PC-3 (cell line): Measurements from ENCODE around the gene FUT8. TPM values are rescaled to one million over a fixed set of nuclear protein-coding genes. Genes with fewer than 3 reads are reported as not detected.

Experiments
- ATAC-seq: fragments of 200-7000 bp; cut with Tn5 transposase; 2 replicates; pipeline ENCODE4 v1.9.1; 2020; ENCODE audit warnings: mild to moderate bottlenecking, moderate library complexity
- BruUV-seq: library from RNA; stranded (reverse); fragments of 400-500 nt; replicated peaks from 2 replicates; lab custom pipeline; 2021; lab: Mats Ljungman, UMichigan
- CTCF ChIA-PET: fragments of 300-600 bp; sonication (Branson Sonifier 250); formaldehyde crosslinking; loops from one replicate; lab custom pipeline; 2022; ENCODE audit warnings: antibody characterized with exemption; lab: Charles Lee
- POLR2A ChIA-PET: fragments of 300-600 bp; sonication (Branson Sonifier 250); formaldehyde crosslinking; loops from one replicate; lab custom pipeline; 2022; ENCODE audit warnings: antibody characterized with exemption; ENCODE audit not compliant: unreplicated experiment; lab: Charles Lee
- DNase-seq: peaks from one replicate; pipeline ENCODE4 v3.0.0-alpha.2; 2015
- H2AFZ ChIP-seq: fragments of 300-600 bp; sonication (generic); 2 replicates; pipeline ENCODE4 v1.6.0; 2016; ENCODE audit warnings: antibody characterized with exemption, low read length
- H3F3A ChIP-seq: fragments of 300-600 bp; sonication (generic); one replicate; pipeline ENCODE4 v1.6.0; 2017; ENCODE audit warnings: antibody characterized with exemption, low read length, control low read depth, mild to moderate bottlenecking; ENCODE audit not compliant: unreplicated experiment
- H3K27ac ChIP-seq: fragments of 300-600 bp; sonication (generic); 2 replicates; pipeline ENCODE4 v1.5.1; 2016; ENCODE audit warnings: mild to moderate bottlenecking, low read length
- H3K27me3 ChIP-seq: fragments of 300-600 bp; sonication (generic); 2 replicates; pipeline ENCODE4 v1.6.1; 2016; ENCODE audit warnings: low read length, mixed read lengths
- H3K36me3 ChIP-seq: fragments of 300-600 bp; sonication (generic); 2 replicates; pipeline ENCODE4 v1.6.1; 2016; ENCODE audit warnings: low read depth, mixed run types, low read length, mixed read lengths
- H3K4me1 ChIP-seq: fragments of 300-600 bp; sonication (generic); 2 replicates; pipeline ENCODE4 v1.5.1; 2016; ENCODE audit warnings: low read length; ENCODE audit not compliant: insufficient read depth
- H3K4me2 ChIP-seq: fragments of 300-600 bp; sonication (generic); 2 replicates; pipeline ENCODE4 v1.6.0; 2016; ENCODE audit warnings: low read length
- H3K4me3 ChIP-seq: fragments of 300-600 bp; sonication (generic); 2 replicates; pipeline ENCODE4 v1.5.1; 2016; ENCODE audit warnings: mild to moderate bottlenecking, low read length, mixed read lengths
- H3K79me2 ChIP-seq: fragments of 300-600 bp; sonication (generic); 2 replicates; pipeline ENCODE4 v1.6.1; 2017; ENCODE audit warnings: low read length, mixed read lengths
- H3K9ac ChIP-seq: fragments of 300-600 bp; sonication (generic); 2 replicates; pipeline ENCODE4 v1.6.0; 2016; ENCODE audit warnings: mild to moderate bottlenecking, low read length
- H3K9me2 ChIP-seq: fragments of 300-600 bp; sonication (generic); replicated peaks from 2 replicates; pipeline ENCODE4 v1.6.1; 2016; ENCODE audit warnings: mixed run types, low read length, mixed read lengths
- H3K9me3 ChIP-seq: fragments of 300-600 bp; sonication (generic); 2 replicates; pipeline ENCODE4 v1.6.1; 2016; ENCODE audit warnings: low read length, mixed read lengths
- H4K20me1 ChIP-seq: fragments of 300-600 bp; sonication (generic); 2 replicates; pipeline ENCODE4 v1.6.1; 2016; ENCODE audit warnings: low read length, mixed read lengths
- CTCF ChIP-seq: fragments of 300-600 bp; sonication (generic); conservative IDR thresholded peaks from 2 replicates; pipeline ENCODE4 v1.5.1; 2017; ENCODE audit warnings: antibody characterized with exemption, low read depth, mild to moderate bottlenecking, low read length
- EZH2 ChIP-seq: fragments of 300-600 bp; sonication (generic); IDR thresholded peaks from one replicate; pipeline ENCODE4 v1.6.1; 2017; ENCODE audit warnings: antibody characterized with exemption, mild to moderate bottlenecking, low read length; ENCODE audit not compliant: unreplicated experiment
- EZH2phosphoT487 ChIP-seq: fragments of 300-600 bp; sonication (generic); IDR thresholded peaks from 2 replicates; pipeline ENCODE4 v1.6.1; 2018; ENCODE audit warnings: mild to moderate bottlenecking, antibody characterized with exemption, low read length, borderline replicate concordance
- intact Hi-C: fragments of 100-400 bp; cut with micrococcal nuclease; formaldehyde crosslinking; loops from 2 replicates; pipeline ENCODE4 v1.9.0; 2023
- total RNA-seq: library from RNA; depleted of rRNA; stranded (reverse); fragments of >200 nt; gene quantifications from 2 replicates; pipeline ENCODE4 v1.2.3, GENCODE V29; 2014

The FUT8 gene
- total RNA-seq, 1 experiment from 2014 or later = 132 TPM

- POLR2A ChIA-PET = no interaction called here
- H3K4me1 ChIP-seq = no peaks in the 10 kb centered on the region
- H3F3A ChIP-seq = no peaks in the 10 kb centered on the region
- H3K27me3 ChIP-seq = no peaks in the 10 kb centered on the region
- H3K9me3 ChIP-seq = no peaks in the 10 kb centered on the region
- DNase-seq (peak; percentile 34), ATAC-seq (peak; percentile 69)
- 0 out of 2 replicates have a peak overlapping the region, but pooled peaks have one; percentile 0 for H3K27ac ChIP-seq
- intact Hi-C loops = loop anchor here (1.0 to 5.0 kb wide), 3 partner anchors 71 to 209 kb away; no protein-coding TSS in a partner anchor
- CTCF ChIA-PET = interaction anchor here (0.8 to 1.1 kb wide), 5 partner anchors 13 to 209 kb away, joined by 3 to 7 read pairs (median 5); no protein-coding TSS in a partner anchor
- H3K36me3 ChIP-seq = no peaks in the 10 kb centered on the region
- TF ChIP-seq CTCF (no peak), EZH2 (no peak), EZH2phosphoT487 (no peak)
- H3K9me2 ChIP-seq = no peaks in the 10 kb centered on the region
- H3K79me2 ChIP-seq = no peaks in the 10 kb centered on the region
- peak overlapping the region; percentile 19; the same call in 1 of the 2 replicates for H3K9ac ChIP-seq
- no TSS peak for BruUV-seq
- H3K4me3 ChIP-seq = peak overlapping the region; percentile 58
- no peaks in the 10 kb centered on the region for H4K20me1 ChIP-seq
- peak overlapping the region; percentile 78 for H3K4me2 ChIP-seq
- H2AFZ ChIP-seq = peak overlapping the region; percentile 81
These were observed 39.4 kb upstream of the FUT8 start for GRCh38 chr14:65373016-65373670.

- TSS peak; percentile 68 for BruUV-seq
- peak; percentile 29 for DNase-seq
- Histone ChIP-seq H3K4me3 (peak overlapping the region; percentile 58), H3K9me2 (no peaks in the 10 kb centered on the region), H3F3A (no peaks in the 10 kb centered on the region), H2AFZ (peak overlapping the region; percentile 81), H3K27ac (0 out of 2 replicates have a peak overlapping the region, but pooled peaks have one; percentile 0), H3K4me1 (no peaks in the 10 kb centered on the region), H3K9ac (peak overlapping the region; percentile 19; the same call in 1 of the 2 replicates), H3K4me2 (peak overlapping the region; percentile 78), H3K27me3 (no peaks in the 10 kb centered on the region), H4K20me1 (no peaks in the 10 kb centered on the region), H3K79me2 (no peaks in the 10 kb centered on the region), H3K9me3 (no peaks in the 10 kb centered on the region), H3K36me3 (no peaks in the 10 kb centered on the region)
- TF ChIP-seq EZH2phosphoT487 (no peak), EZH2 (no peak), CTCF (peak; percentile 28; the same call in 1 of the 2 replicates)
- peak; percentile 75 for ATAC-seq
- intact Hi-C loops = loop anchor here (1.0 to 5.0 kb wide), 4 partner anchors 39 to 209 kb away; partner anchors contain the start of gene FUT8
- ChIA-PET POLR2A (interaction anchor here (0.6 kb wide), 1 partner anchor 55 kb away, joined by 3 read pairs; no protein-coding TSS in a partner anchor), CTCF (interaction anchor here (0.8 to 2.0 kb wide), 6 partner anchors 14 to 209 kb away, joined by 3 to 7 read pairs (median 5); no protein-coding TSS in a partner anchor)
These were observed 38.9 kb upstream of the FUT8 start for GRCh38 chr14:65373671-65374039.
